GM03348 (cell line): Measurements from ENCODE around the gene HOXD9.

Experiments
- DNase-seq: peaks from one replicate; pipeline ENCODE4 v3.0.0; 2012; ENCODE audit warnings: low spot score

The HOXD9 gene

DNA sequence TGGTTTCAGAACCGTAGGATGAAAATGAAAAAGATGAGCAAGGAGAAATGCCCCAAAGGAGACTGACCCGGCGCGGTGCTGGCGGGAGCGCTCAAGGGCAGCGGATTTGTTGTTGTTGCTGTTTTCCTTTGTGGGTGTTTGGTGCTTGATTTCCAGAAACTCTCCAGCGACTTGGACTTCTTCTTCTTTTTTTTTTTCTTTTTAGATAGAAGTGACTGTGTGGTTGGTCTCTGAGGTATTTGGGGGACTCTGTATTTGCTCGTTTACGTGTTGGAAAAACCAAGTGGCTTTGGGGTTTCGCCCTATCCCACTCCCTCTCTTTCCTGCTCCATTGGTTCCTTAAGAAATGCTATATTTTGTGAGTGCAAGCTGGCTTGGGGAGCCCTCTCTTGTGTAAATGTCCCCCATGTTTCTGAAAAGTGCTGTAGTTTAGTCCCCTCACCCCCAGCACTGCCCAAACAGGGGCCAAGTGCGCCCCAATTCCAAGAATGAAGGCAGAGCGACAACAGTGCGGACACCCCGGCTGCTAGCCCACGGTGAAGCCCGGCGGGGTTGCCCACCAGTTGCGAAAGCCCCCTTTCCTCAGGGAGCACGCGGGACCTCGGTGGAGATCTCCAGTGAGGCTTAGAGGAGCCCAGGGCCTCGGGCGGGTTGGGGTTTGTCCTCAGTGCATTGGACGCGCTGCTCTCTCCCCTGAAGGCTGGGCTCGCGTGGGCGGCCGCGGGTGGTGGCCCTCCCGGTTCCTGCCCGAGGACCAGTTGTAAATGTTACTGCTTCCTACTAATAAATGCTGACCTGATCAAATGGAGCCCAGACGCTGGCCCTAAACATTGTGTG lies 1.8 kb downstream of the HOXD9 start:
- no peak for DNase-seq

DNA sequence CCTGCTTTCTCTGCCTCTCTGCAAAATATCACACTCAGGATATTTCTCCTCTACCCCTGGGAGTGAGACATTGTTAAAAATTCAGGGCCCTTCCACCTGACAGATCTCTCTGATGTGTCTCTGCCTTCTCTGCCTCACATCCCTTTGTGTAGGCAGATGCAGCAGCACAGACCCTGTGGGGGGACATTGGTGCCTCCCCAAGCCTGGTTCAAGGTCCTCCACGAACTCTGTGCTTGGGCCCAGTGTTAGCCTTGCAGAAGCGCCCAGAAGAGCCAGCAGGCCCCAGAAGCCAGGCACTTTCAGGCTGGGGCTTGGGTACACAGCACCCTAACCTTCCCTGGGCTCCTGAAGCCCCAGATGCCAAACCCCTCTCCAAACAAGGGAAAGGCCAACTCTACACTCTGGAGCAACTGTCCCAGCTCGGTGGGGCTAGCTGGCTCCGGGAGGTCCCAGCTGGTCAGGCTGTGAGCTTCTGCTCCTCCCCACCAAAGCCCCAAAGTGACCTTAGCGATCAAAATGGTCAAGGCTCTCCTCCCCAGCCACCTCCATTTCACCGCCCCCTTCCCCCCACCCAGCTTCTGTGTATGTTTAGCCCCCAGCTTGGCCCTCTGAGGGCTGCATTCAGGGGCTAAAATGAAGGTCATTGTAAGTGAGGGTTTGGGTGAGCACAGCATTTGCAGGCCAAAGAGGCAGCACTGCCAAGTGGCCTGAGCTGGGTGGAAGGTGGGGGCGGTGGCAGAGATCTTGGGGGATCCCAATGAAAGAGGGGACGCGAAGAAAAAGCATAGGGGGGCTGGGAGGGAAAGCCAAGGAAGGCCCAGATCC lies 2.6 kb downstream of the HOXD9 start:
- DNase-seq = no peak

DNA sequence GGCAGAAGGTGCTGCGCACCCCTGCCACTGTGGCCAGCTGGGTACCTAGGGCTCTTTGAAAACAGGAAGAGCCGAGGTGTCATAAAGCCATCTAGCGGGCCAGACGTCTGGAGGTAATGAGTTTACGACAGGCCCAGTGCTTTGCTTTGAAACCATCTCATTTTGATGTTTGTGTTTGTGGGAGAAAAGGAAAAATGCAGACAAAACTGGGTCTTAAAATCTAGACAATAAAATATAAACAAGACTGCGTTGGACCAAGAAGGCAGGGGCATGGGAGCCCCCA lies 3.2 kb downstream of the HOXD9 start:
- no peak for DNase-seq

DNA sequence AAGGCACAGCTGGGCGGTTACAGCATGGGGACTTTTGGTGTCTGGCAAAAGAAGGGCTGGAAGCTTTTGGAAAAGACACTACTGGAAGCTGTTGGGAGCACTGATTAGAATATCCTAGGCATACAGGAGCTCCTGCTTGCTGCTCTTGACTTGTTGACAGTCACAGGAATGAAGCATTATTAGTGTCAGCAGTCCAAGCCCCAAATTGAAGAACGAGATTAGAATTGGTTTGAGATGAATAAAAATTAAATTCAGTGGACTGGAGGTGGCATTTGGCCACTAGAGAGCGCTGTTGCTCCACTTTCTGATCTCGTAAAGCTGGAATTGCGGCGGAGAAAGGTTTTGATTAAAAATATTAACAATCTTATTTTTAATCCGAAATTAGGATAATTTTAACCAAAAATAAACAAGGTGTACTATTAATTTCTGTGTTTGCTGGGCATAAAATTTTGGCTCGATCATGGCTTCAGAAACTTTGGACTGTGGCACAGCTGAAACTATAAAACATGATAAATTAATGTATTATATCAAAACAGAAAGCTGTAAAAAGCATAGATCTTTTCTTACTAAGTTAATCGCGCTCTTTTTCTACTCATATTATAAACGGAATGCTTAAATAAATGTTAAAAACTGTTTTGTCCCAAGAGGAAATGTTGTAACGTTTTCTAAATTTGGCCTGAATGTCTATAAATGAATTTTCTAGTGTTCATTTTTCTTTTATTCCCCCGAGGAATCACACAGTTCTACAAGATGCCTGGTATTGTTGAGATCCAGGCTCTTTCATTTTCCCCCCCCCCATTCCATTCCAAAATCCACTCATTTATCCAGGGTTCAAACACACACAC lies 4.6 kb downstream of the HOXD9 start:
- peak; percentile 52 for DNase-seq

DNA sequence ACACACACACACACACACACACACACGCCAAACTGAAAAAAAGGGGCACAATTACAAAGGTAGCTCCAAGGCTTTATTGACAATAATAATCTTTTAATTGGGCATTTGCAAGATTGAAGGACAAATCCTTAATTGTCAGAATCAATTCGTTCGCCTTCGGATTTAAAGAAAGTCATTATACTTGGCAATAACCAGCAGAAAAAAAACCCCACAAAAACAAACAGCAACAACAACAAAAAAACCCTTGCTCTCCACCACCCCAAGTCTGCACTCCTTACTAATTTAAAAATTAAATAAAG lies 5.2 kb downstream of the HOXD9 start:
- DNase-seq = no peak

DNA sequence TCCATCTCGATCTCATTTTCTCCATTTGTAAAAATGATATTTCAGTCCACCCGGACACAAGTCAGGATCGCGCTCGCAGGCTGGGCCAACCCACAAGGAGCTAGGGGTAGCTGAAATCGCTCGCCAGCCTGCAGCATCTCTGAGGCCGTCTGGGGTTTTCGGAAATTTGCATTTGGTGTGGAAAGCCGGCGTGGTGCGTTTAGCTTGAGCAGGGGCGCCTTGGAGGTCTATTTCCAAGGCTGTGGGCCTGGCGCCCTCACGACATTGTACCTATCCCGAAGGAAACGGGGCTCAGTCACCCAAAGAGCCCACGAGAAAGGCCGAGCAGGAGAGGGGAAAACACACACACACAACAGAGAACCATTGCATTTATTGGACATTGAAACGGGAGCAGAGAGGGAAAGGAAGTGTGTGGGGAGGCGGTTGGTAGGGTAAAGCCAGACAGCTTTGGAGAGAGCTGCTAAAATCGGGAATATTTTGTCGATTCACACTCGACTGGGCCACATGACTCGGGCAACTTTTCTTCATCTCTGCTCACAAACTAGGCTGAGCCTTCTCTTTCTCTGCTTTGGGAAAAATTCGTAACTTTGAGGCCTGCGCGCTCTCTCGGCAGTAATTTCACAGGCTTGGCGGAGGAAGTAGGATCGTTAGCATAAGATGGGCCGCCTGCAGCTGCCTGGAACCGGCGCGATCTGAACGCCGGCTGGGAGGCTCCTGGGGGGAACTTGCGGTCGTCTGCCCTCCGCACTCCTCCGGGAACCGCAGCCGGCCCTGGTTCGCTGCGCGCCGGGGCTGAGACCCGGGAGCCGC lies 5.9 kb downstream of the HOXD9 start:
- DNase-seq = peak; percentile 47

DNA sequence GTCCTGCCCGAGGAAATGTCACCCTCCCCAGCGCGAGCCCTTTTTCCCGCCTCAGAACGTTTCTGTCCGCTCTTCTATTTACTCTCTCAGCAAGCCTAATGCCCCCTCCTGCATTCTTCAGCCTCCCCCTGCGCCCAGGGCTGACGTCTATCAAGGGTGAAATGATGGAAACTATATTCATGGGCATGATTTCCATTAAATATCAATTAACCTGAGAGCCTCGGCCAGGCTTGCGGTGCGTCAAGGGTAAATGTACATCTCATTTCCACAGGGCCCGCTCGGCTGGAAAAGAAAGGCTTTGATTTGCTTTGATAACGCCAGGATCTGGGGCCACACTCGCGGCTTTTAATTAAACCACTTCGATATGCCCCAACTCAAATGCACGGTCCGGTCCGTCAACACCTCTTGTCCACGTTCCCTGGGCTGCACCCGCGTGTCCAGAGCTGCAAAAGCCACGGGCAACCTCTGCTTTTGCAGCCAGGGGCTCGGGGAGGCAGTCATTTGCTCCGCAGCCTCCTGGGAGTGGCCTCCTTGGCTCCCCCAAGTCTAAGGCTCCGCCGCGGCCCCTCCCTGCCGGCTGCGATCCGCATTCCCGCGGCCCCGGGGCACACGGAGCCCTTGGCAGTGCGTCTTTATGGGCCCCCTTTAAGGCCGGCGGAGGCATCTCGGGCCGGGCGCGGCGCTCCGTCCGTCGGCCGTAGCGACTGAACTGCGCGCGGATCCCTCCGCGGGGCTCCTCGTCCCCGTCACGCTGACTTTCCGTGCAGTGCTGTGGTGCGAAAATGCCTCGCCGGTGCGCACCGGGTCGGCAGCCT lies 6.7 kb downstream of the HOXD9 start, which contains the start of gene HOXD8:
TSS of gene HOXD8 (plus strand) at position 724 of the 815 bp plus-strand sequence. CDS start 662 bp downstream, outside the sequence.
- DNase-seq = peak; percentile 89

DNA sequence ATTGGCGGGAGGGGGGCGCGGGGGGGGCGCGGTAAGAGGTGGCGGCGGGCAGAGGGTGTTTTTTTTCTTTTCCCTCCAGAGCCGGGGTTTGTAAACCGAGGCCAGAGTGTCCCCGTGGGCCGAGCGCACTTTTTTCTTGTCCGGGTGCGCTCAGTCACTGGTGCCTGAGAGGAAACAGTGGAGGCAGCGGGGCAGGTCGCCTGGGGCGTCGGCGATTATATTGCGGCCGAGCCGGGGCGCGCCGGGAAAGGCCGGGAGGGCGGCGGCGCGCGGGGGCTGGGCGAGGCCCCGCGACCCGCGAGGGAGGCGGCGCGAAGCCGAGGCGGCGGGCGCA lies 7.3 kb downstream of the HOXD9 start:
- peak; percentile 65 for DNase-seq

DNA sequence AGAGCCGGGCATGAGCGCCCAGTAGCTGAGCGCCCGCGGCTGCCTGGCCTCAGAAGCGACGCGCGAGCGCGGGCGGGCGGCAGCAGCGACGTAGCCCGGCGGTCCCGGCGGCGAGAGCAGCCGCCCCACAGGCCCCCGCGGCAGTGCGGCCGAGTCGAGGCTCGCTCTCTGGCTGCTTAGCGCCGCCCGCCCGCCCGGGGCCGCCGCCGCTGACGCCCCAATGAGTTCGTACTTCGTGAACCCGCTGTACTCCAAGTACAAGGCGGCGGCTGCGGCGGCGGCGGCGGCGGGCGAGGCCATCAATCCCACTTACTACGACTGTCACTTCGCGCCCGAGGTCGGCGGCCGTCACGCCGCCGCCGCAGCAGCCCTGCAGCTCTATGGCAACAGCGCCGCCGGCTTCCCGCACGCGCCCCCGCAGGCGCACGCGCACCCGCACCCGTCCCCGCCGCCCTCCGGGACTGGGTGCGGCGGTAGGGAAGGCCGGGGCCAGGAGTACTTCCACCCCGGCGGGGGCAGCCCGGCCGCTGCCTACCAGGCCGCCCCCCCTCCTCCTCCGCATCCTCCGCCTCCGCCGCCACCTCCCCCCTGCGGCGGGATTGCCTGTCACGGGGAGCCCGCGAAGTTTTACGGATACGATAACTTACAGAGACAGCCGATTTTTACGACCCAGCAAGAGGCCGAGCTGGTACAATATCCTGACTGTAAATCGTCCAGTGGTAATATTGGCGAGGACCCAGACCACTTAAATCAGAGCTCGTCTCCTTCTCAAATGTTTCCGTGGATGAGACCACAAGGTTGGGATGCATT lies 7.8 kb downstream of the HOXD9 start:
- peak; percentile 87 for DNase-seq

DNA sequence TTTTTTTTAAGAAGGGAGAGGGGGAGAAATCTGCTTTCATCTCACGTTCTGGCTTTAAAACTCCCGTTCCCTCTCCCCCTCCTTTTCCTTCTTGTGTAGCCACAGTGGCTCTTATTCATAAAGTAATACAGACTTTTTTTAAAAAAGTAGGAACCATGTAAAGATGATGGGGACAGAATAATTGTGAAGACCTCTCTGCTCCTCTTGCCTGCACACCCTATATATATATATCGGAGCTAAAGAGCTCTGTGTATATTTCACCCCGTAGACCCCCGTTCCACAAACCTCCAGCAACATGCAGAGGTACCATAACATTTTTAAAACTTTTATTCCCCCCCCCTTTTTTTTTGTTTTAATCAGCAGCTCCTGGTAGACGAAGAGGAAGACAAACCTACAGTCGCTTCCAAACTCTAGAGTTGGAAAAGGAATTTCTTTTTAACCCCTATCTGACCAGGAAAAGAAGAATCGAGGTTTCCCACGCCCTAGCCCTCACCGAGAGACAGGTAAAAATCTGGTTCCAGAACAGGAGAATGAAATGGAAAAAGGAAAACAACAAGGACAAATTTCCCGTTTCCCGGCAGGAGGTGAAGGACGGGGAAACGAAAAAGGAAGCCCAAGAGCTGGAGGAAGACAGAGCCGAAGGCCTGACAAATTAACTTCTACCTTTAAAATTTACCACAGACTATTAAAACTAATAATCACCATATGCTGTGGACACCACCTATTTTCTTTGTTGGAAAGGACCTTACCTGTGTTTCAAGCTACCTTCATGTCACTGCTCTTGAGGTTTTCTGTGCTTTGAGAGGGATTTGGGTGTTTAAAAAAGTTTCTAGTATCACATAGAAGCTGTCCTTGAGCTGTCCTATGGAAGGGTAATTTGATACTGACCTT lies 8.7 kb downstream of the HOXD9 start:
- no peak for DNase-seq

DNA sequence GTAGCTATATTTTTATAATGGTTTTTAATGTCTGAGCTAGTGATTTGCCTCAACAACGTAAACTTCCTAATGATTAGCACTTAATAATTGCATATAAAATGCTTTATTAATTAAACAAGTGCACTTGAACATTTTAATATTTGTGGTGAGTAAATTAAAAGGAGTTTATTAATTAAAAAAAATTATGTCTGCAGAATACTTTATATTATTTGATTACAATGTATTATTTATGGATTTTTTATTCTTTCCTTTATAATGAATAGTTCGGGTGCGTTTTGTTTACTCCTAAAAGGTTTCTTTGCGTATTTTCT lies 9.3 kb downstream of the HOXD9 start:
- DNase-seq = no peak

DNA sequence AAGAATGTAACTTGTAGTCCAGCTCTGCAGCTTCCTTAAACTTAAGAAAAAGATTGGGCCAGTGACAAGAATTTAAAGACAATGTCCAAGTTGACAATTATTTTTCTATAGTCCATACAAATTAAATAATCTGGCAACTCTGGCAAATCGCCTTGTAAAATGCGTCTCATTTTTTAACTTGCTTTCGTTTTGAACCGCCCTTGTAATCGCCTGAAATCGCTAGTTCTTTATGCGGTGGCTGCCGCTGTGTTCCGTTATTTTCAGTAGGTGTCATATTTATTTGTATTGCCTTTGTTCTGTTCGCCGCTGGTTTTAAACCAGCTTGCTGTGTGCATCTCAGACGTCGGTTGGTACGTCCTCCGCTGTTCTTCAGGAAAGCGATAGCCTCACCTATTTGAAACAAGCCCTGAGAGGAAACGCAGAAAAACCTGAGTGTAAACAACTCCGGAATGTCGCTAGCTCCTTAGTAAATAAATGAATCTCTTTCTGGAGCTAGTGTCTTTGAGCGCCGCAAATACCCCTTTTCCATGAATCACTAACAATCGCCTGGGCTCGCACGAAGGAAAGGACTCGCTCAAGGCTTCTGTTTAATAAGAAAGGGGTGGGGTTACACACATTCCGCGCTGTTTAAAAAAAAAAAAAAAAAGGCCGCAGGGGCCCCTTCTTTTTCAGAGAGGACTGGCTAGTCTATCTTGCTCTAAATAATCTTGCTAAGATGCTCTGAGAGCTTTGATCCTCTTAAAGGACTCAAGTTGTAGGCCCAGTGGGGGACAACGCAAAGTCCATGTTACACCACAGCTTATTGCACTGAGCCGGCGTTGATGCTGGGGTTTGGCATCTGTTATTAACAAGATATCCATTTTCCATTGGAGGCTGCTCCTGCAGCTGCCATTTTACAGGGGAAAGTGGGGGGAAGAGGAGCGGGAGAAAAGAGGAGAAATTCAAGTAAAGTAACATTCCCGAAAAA lies 10.0 kb downstream of the HOXD9 start:
- DNase-seq = peak; percentile 53

DNA sequence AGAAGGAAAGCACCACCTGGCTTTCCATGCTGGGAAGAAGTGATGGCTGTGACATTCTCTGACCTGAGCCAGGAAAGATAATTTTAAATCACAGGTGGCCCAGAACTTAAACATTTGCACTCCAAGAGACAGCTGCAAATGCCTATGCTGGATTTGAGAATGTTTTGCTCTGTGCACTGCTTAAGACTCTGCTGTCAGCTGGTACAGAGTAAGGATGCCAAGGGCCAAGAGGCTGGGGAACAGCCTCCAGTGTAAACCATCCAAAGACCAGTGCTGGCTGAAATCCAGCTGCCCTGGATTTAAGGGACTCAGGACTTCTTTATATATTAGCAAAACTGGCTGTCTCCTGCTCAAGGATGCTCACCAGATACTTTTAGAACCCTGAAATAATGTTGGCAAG lies 10.9 kb downstream of the HOXD9 start:
- no peak for DNase-seq

DNA sequence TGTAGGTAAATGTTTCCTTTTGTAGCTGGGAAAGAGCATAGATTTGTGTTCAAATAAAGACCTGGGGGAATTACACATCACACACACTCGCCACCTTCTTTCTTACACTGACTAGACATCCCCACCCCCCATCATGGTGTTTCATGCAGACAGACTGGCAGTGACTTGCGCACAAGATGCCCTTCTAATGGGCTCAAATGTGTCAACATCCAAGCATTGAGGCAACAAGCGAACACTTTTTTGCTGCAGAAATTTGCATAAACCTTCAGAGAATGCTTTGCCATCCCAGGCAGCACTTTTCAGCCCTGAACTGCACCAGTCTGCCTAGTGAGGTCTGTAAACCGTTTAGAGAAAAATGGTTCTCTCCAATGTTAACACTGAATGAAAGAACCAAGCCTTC lies 11.5 kb downstream of the HOXD9 start:
- DNase-seq = no peak

DNA sequence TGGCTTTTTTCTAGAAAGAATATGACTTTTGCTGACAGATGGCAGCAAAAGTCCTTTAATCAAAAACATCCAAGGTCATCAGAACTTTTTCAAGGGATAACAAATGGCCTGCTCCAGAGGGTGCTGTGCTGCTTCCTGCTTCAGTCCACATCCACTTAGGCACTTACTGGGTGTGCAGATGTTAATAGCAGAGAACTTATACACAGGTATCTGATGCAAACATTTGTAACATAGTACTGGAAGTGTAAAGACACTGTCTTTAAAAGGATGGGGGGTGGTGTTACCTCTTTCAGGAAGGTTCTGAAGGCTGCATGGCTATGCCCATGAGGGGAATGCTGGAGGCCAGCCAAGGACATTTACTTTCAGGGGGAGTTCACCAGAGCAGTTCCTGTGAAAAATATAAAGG lies 12.5 kb downstream of the HOXD9 start:
- DNase-seq = no peak

DNA sequence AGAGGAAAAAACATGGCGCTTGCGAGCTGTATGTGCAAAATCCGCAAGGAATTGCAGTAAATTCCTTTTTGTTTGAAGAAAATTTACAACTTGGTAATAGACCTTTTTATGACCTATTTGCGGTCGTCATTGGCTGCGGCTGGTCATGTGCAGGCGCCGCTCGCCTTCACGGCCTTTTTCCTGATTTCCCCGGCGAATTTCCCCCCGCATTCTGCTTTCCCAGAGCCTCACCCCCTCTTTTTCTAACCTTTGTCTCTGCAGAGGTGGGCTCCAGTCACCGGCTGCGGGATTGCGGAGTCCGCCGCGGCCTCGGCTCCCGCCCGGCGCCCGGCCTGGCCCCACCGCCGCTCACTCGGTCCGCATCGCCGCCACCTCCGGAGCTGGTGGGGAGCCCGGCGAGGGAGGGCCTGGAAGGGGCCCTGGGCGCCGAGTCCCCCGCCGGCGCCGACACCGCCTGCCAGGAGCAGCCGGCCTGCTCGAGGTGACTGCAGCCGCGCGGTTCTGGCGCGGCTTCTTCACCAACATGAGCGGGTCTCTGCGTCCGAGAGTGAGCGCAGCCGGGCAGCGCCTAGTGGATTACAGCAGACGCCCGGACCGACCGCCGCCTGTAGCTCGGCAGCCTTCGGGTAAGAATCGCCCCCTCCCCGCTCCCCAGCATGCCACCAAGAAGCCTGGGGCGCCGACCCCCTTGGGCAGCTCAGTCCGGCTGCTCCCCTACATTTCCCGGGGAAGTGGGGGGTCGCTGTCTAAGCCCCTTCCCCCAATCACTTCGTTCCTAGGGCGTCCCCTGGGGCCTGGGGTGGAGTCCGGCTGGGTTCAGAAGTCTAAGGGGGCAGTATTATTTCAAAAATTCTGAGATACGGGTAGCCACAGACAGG lies 14.1 kb downstream of the HOXD9 start:
- DNase-seq = peak; percentile 64

DNA sequence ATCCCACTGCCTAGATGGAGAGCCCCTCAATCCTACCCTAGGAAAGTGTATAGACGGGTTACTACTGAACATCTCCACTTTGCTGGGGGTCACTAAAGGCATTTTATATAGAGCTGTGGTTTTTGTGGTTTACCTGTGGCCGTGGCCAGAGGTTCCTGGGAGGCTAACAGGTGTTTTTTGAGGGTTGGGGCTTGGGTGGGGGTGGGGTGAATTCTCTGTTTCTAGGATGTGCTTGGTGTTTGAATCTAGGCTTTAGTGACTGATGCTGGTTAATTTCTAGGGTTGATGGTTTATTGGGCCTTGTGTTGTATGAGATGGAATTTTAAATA lies 14.7 kb downstream of the HOXD9 start:
- no peak for DNase-seq
